ENCODE measurements around the gene LRFN2. TPM values are rescaled to one million over a fixed set of nuclear protein-coding genes. Genes with fewer than 3 reads are reported as not detected.

The LRFN2 gene
- total and polyA plus RNA-seq, 2 of the 8 experiments (the other 6 are each of a cell fraction or from before 2014, with no cell fraction given): 2.3 TPM

DNA sequence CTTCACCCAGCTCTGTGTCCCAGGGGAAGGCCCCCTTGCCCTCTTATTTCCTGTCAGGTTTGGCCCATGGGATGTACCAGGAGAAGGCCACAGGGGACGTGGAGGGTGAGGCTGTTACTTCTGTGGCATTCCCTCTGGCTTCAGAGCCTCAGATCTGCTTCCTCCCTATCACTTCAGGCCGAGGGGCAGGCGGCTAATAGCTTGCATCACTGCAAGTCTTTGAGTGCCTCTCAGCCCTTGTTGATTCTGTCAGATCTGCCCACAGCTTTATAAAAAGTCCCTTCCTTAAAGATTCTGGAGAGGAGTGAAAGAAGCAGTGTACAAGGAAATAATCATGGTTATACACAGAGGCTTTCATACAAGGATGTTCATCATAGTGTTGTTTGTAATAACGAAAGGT lies 86.9 kb downstream of the LRFN2 start:
- Histone ChIP-seq H3K56ac (replicated peaks; ENCODE audit: insufficient read length, low read depth, low read length) (no peak overlapping the region), H3K9me3 (ENCODE audit: insufficient read depth in 2 of 2, low read depth in 1 of 2, low read length in 1 of 2) (no peaks in the 10 kb centered on the region), H3K79me2 (ENCODE audit: control insufficient read depth in 1 of 2, insufficient read depth in 2 of 2, low read length in 2 of 2) (no peaks in the 10 kb centered on the region), H3K4ac (replicated peaks; ENCODE audit: insufficient read length, low read depth, low read length) (no peak overlapping the region), H4K5ac (ENCODE audit: insufficient read length, low read depth, low read length) (no peak overlapping the region), H4K91ac (replicated peaks; ENCODE audit: insufficient read length, low read length) (no peak overlapping the region), H3K36me3 (ENCODE audit: control insufficient read depth in 2 of 4, insufficient read depth in 4 of 4, low read length in 3 of 4) (no peaks in the 10 kb centered on the region), H2BK20ac (ENCODE audit: low read length) (no peak overlapping the region), H4K20me1 (replicated peaks in 1 of 2; ENCODE audit: control insufficient read depth in 1 of 2, insufficient read depth in 2 of 2, low read length in 2 of 2) (no peaks in the 10 kb centered on the region), H2AFZ (ENCODE audit: low read length) (no peak overlapping the region), H3K14ac (ENCODE audit: insufficient read length) (no peak overlapping the region), H4K8ac (ENCODE audit: extremely low read depth, insufficient read depth, low read length) (peak overlapping the region; percentile 77; the same call in 1 of the 2 replicates), H3K79me1 (ENCODE audit: low read depth, low read length) (no peaks in the 10 kb centered on the region), H3K9ac (replicated peaks in 1 of 4; ENCODE audit: extremely low read depth in 1 of 4, low read depth in 3 of 4, low read length in 3 of 4) (no peak overlapping the region), H3K4me1 (replicated peaks in 1 of 4; ENCODE audit: control insufficient read depth in 3 of 4, insufficient read depth in 4 of 4, low read length in 3 of 4) (no peaks in the 10 kb centered on the region), H3K23me2 (ENCODE audit: low read depth, low read length) (no peaks in the 10 kb centered on the region; the same call in 1 of the 2 replicates), H2BK120ac (replicated peaks; ENCODE audit: low read depth, low read length) (no peak overlapping the region), H2BK12ac (ENCODE audit: low read depth, low read length) (no peak overlapping the region), H3K18ac (ENCODE audit: extremely low read depth, low read length) (no peak overlapping the region), H3K23ac (ENCODE audit: insufficient read length) (no peak overlapping the region), H2BK15ac (ENCODE audit: low read length) (no peak overlapping the region), H3K27me3 (replicated peaks in 1 of 4; ENCODE audit: control insufficient read depth in 3 of 4, extremely low read depth in 1 of 4, insufficient read depth in 3 of 4, low read length in 3 of 4) (no peaks in the 10 kb centered on the region), H3K27ac (ENCODE audit: low read depth, low read length) (no peak overlapping the region), H2BK5ac (ENCODE audit: low read depth, low read length) (no peak overlapping the region; the same call in 1 of the 2 replicates), H3K4me3 (ENCODE audit: extremely low read depth in 1 of 4, insufficient read depth in 2 of 4, low read depth in 3 of 4, low read length in 4 of 4) (no peak overlapping the region), H3K4me2 (ENCODE audit: insufficient read depth in 1 of 2, low read depth in 2 of 2, low read length in 2 of 2) (no peak overlapping the region), H2AK5ac (ENCODE audit: low read depth, low read length) (no peak overlapping the region)
- 87% methylated on average over 4 of the region's 4 CpGs; no CpG with 5 or more reads in 1 of the 2 experiments for WGBS, 2 experiments (ENCODE audit: extremely low coverage in 1 of 2, insufficient coverage in 1 of 2, insufficient read length in 1 of 2, insufficient replicate concordance in 2 of 2, low coverage in 1 of 2, low lambda C conversion rate in 2 of 2, missing lambda C conversion rate in 1 of 2)
- TF ChIP-seq KDM4A (IDR thresholded peaks at IDR 0.05; ENCODE audit: low read depth, low read length, severe bottlenecking) (no peak), CEBPB (IDR thresholded peaks at IDR 0.05; ENCODE audit: low read depth, low read length) (no peak), RFX5 (IDR thresholded peaks at IDR 0.05; ENCODE audit: borderline replicate concordance, low read depth, low read length) (no peak), JUN (IDR thresholded peaks at IDR 0.05; ENCODE audit: low read depth, low read length) (no peak), YY1 (IDR thresholded peaks at IDR 0.05; ENCODE audit: low read depth, low read length) (no peak), MAFK (IDR thresholded peaks at IDR 0.05; ENCODE audit: low read depth, low read length) (no peak), CTBP2 (IDR thresholded peaks at IDR 0.05; ENCODE audit: borderline replicate concordance, insufficient read depth, insufficient read length, low read length) (no peak), CHD1 (IDR thresholded peaks at IDR 0.05; ENCODE audit: low read depth, low read length) (no peak), TBP (IDR thresholded peaks at IDR 0.05; ENCODE audit: low read depth, low read length) (no peak), CHD2 (IDR thresholded peaks at IDR 0.05; ENCODE audit: low read length) (no peak), SP4 (IDR thresholded peaks at IDR 0.05; ENCODE audit: low read length) (no peak), TAF1 (IDR thresholded peaks at IDR 0.05; ENCODE audit: low read depth, low read length) (no peak)
- CTCF ChIA-PET (ENCODE audit: partially characterized antibody): interaction anchor here (0.6 to 1.9 kb wide), 5 partner anchors 10 to 27 kb away, joined by 5 to 7 read pairs (median 5); no protein-coding TSS in a partner anchor
- no peak for FAIRE-seq
- POLR2A ChIA-PET (ENCODE audit: partially characterized antibody): interaction anchor here (1.0 kb wide), 1 partner anchor 18 kb away, joined by 3 read pairs; no protein-coding TSS in a partner anchor
- DNase-seq (ENCODE audit: low read depth in 1 of 2, low spot score in 2 of 2): no peak

Data from H1 (cell line).